GM23338 (cell line): ENCODE measurements around the gene NR1D1. TPM values are rescaled to one million over a fixed set of nuclear protein-coding genes. Genes with fewer than 3 reads are reported as not detected.

ENCODE experiments used
- ATAC-seq: fragments of 200-7000 bp; cut with Tn5 transposase; 3 replicates; pipeline ENCODE4 v1.9.1; 2020
- DNase-seq: peaks from one replicate; pipeline ENCODE4 v3.0.0-alpha.2; 2015; ENCODE audit warnings: low spot score
- H2AFZ ChIP-seq: fragments of 200-600 bp; sonication (generic); 2 replicates; pipeline ENCODE4 v1.8.0; 2016; ENCODE audit warnings: antibody characterized with exemption, mild to moderate bottlenecking, moderate library complexity
- H3F3A ChIP-seq: fragments of 200-600 bp; sonication (generic); replicated peaks from 2 replicates; pipeline ENCODE4 v1.8.0; 2017; ENCODE audit warnings: antibody characterized with exemption, mixed run types, low read depth
- H3K27ac ChIP-seq: fragments of 200-600 bp; sonication (generic); 2 replicates; pipeline ENCODE4 v1.6.1; 2016; ENCODE audit warnings: low read depth
- H3K27me3 ChIP-seq: fragments of 200-600 bp; sonication (generic); 2 replicates; pipeline ENCODE4 v1.8.0; 2016; ENCODE audit warnings: mild to moderate bottlenecking, mixed run types, moderate library complexity; ENCODE audit not compliant: insufficient read depth
- H3K36me3 ChIP-seq: fragments of 200-600 bp; sonication (generic); 2 replicates; pipeline ENCODE4 v1.8.0; 2016; ENCODE audit warnings: mild to moderate bottlenecking; ENCODE audit not compliant: insufficient read depth
- H3K4me1 ChIP-seq: fragments of 200-600 bp; sonication (generic); 2 replicates; pipeline ENCODE4 v1.8.0; 2016; ENCODE audit warnings: mild to moderate bottlenecking, moderate library complexity; ENCODE audit not compliant: insufficient read depth
- H3K4me2 ChIP-seq: fragments of 200-600 bp; sonication (generic); 2 replicates; pipeline ENCODE4 v1.7.1; 2017; ENCODE audit warnings: mixed run types
- H3K4me3 ChIP-seq: fragments of 200-600 bp; sonication (generic); 2 replicates; pipeline ENCODE4 v1.6.1; 2016; ENCODE audit warnings: mixed run types
- H3K79me2 ChIP-seq: fragments of 200-600 bp; sonication (generic); replicated peaks from 2 replicates; pipeline ENCODE4 v1.8.0; 2017; ENCODE audit warnings: mild to moderate bottlenecking; ENCODE audit not compliant: insufficient read depth
- H3K9me2 ChIP-seq: fragments of 200-600 bp; sonication (generic); 2 replicates; pipeline ENCODE4 v1.8.0; 2017; ENCODE audit not compliant: insufficient read depth
- H4K20me1 ChIP-seq: fragments of 200-600 bp; sonication (generic); replicated peaks from 2 replicates; pipeline ENCODE4 v1.8.0; 2017; ENCODE audit warnings: mild to moderate bottlenecking; ENCODE audit not compliant: insufficient read depth
- H3K27ac Mint-ChIP-seq: 2 replicates; pipeline ENCODE4 v1.8.0; 2020; ENCODE audit warnings: inconsistent platforms, mild to moderate bottlenecking, moderate library complexity, mixed read lengths
- H3K27me3 Mint-ChIP-seq: 3 replicates; pipeline ENCODE4 v1.8.0; 2022; ENCODE audit warnings: low read depth, mild to moderate bottlenecking, moderate library complexity, mixed read lengths, inconsistent platforms; ENCODE audit not compliant: insufficient read depth, poor library complexity
- H3K36me3 Mint-ChIP-seq: 3 replicates; pipeline ENCODE4 v1.8.0; 2021; ENCODE audit warnings: low read depth, mild to moderate bottlenecking, inconsistent platforms, moderate library complexity, mixed read lengths
- H3K4me1 Mint-ChIP-seq: 3 replicates; pipeline ENCODE4 v1.8.0; 2020; ENCODE audit warnings: mild to moderate bottlenecking, inconsistent platforms, mixed read lengths
- H3K4me3 Mint-ChIP-seq: 3 replicates; pipeline ENCODE4 v1.8.0; 2021; ENCODE audit warnings: moderate library complexity, mild to moderate bottlenecking, inconsistent platforms, mixed read lengths
- H3K9me3 Mint-ChIP-seq: 3 replicates; pipeline ENCODE4 v1.8.0; 2020; ENCODE audit warnings: moderate library complexity, mild to moderate bottlenecking, inconsistent platforms, mixed read lengths
- CREB1 ChIP-seq: fragments of 250-450 bp; sonication (Bioruptor Pico); IDR thresholded peaks from 2 replicates; pipeline ENCODE4 v1.5.0; 2020; ENCODE audit warnings: low read depth, mild to moderate bottlenecking, moderate library complexity
- EZH2 ChIP-seq: fragments of 200-600 bp; sonication (generic); IDR thresholded peaks from one replicate; pipeline ENCODE4 v1.8.0; 2017; ENCODE audit warnings: antibody characterized with exemption, mild to moderate bottlenecking, low read depth; ENCODE audit not compliant: unreplicated experiment
- EZH2phosphoT487 ChIP-seq: fragments of 200-600 bp; sonication (generic); IDR thresholded peaks from one replicate; pipeline ENCODE4 v1.8.1; 2018; ENCODE audit warnings: antibody characterized with exemption; ENCODE audit not compliant: unreplicated experiment
- JUNB ChIP-seq: IDR thresholded peaks from one replicate; pipeline ENCODE4 v1.6.1; 2016; ENCODE audit warnings: antibody characterized with exemption; ENCODE audit not compliant: unreplicated experiment
- NANOG ChIP-seq: IDR thresholded peaks from 2 replicates; pipeline ENCODE4 v1.6.1; 2016; ENCODE audit warnings: antibody characterized with exemption, borderline replicate concordance
- POLR2AphosphoS5 ChIP-seq: IDR thresholded peaks from 2 replicates; pipeline ENCODE4 v1.6.1; 2016; ENCODE audit warnings: antibody characterized with exemption, low read depth
- polyA plus RNA-seq: library from polyadenylated mRNA; unstranded; fragments of >200 nt; fragmentation: Nextera tagmentation; extraction: Ambion mirVana; gene quantifications from 2 replicates; pipeline ENCODE4 v1.2.1, GENCODE V29; 2016
- total RNA-seq: library from RNA; depleted of rRNA; stranded (reverse); fragments of >200 nt; shearing (Covaris generic); gene quantifications from 2 replicates; pipeline ENCODE4 v1.2.3, GENCODE V29; 2014
- TF ChIP-seq, protein P1 (sequence below): fragments of 250-450 bp; sonication (Bioruptor Pico); IDR thresholded peaks from 2 replicates; pipeline ENCODE4 v1.5.0; 2020; ENCODE audit warnings: mild to moderate bottlenecking, moderate library complexity
- TF ChIP-seq, protein P2 (sequence below): IDR thresholded peaks from 2 replicates; pipeline ENCODE4 v1.6.1; 2016; ENCODE audit warnings: antibody characterized with exemption

Gene NR1D1
- total and polyA plus RNA-seq, 2 experiments from 2014 or later, result 3.3 to 4.2 TPM

- TF ChIP-seq, protein P1, sequence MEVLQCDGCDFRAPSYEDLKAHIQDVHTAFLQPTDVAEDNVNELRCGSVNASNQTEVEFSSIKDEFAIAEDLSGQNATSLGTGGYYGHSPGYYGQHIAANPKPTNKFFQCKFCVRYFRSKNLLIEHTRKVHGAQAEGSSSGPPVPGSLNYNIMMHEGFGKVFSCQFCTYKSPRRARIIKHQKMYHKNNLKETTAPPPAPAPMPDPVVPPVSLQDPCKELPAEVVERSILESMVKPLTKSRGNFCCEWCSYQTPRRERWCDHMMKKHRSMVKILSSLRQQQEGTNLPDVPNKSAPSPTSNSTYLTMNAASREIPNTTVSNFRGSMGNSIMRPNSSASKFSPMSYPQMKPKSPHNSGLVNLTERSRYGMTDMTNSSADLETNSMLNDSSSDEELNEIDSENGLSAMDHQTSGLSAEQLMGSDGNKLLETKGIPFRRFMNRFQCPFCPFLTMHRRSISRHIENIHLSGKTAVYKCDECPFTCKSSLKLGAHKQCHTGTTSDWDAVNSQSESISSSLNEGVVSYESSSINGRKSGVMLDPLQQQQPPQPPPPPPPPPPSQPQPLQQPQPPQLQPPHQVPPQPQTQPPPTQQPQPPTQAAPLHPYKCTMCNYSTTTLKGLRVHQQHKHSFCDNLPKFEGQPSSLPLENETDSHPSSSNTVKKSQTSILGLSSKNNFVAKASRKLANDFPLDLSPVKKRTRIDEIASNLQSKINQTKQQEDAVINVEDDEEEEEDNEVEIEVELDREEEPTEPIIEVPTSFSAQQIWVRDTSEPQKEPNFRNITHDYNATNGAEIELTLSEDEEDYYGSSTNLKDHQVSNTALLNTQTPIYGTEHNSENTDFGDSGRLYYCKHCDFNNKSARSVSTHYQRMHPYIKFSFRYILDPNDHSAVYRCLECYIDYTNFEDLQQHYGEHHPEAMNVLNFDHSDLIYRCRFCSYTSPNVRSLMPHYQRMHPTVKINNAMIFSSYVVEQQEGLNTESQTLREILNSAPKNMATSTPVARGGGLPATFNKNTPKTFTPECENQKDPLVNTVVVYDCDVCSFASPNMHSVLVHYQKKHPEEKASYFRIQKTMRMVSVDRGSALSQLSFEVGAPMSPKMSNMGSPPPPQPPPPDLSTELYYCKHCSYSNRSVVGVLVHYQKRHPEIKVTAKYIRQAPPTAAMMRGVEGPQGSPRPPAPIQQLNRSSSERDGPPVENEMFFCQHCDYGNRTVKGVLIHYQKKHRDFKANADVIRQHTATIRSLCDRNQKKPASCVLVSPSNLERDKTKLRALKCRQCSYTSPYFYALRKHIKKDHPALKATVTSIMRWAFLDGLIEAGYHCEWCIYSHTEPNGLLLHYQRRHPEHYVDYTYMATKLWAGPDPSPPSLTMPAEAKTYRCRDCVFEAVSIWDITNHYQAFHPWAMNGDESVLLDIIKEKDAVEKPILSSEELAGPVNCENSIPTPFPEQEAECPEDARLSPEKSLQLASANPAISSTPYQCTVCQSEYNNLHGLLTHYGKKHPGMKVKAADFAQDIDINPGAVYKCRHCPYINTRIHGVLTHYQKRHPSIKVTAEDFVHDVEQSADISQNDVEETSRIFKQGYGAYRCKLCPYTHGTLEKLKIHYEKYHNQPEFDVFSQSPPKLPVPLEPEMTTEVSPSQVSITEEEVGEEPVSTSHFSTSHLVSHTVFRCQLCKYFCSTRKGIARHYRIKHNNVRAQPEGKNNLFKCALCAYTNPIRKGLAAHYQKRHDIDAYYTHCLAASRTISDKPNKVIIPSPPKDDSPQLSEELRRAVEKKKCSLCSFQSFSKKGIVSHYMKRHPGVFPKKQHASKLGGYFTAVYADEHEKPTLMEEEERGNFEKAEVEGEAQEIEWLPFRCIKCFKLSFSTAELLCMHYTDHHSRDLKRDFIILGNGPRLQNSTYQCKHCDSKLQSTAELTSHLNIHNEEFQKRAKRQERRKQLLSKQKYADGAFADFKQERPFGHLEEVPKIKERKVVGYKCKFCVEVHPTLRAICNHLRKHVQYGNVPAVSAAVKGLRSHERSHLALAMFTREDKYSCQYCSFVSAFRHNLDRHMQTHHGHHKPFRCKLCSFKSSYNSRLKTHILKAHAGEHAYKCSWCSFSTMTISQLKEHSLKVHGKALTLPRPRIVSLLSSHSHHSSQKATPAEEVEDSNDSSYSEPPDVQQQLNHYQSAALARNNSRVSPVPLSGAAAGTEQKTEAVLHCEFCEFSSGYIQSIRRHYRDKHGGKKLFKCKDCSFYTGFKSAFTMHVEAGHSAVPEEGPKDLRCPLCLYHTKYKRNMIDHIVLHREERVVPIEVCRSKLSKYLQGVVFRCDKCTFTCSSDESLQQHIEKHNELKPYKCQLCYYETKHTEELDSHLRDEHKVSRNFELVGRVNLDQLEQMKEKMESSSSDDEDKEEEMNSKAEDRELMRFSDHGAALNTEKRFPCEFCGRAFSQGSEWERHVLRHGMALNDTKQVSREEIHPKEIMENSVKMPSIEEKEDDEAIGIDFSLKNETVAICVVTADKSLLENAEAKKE, result no peak
- TF ChIP-seq NANOG, result no peak
Observed at GRCh38 chr17:40074175-40074512, 26.2 kb downstream of the NR1D1 start (continued).

- H3K27ac ChIP-seq, result no peak overlapping the region
- TF ChIP-seq CREB1 (CRISPR knock-in tag) (no peak), EZH2phosphoT487 (no peak), JUNB (no peak), POLR2AphosphoS5 (no peak), EZH2 (no peak)
- TF ChIP-seq, protein P2, sequence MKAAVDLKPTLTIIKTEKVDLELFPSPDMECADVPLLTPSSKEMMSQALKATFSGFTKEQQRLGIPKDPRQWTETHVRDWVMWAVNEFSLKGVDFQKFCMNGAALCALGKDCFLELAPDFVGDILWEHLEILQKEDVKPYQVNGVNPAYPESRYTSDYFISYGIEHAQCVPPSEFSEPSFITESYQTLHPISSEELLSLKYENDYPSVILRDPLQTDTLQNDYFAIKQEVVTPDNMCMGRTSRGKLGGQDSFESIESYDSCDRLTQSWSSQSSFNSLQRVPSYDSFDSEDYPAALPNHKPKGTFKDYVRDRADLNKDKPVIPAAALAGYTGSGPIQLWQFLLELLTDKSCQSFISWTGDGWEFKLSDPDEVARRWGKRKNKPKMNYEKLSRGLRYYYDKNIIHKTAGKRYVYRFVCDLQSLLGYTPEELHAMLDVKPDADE, result no peak
- TF ChIP-seq, protein P1, result no peak
- no peaks in the 10 kb centered on the region for H3K27me3 ChIP-seq
- Mint-ChIP-seq H3K27ac (no peak overlapping the region; the same call in 1 of the 2 replicates), H3K27me3 (peaks cover 19% of the 10 kb centered on the region), H3K4me1 (peaks cover 71% of the 10 kb centered on the region), H3K36me3 (no peaks in the 10 kb centered on the region; the same call in 2 of the 3 replicates), H3K4me3 (no peak overlapping the region; the same call in 2 of the 3 replicates), H3K9me3 (no peaks in the 10 kb centered on the region)
- no peak for DNase-seq
- H3K79me2 ChIP-seq, result peaks cover 7% of the 10 kb centered on the region; the same call in 1 of the 2 replicates
- no peak overlapping the region for H3K4me3 ChIP-seq
- H3K9me2 ChIP-seq, result no peaks in the 10 kb centered on the region
- H3F3A ChIP-seq, result 0 out of 2 replicates have a peak, but pooled peaks cover 8% of the 10 kb centered on the region
- no peak overlapping the region for H2AFZ ChIP-seq
- H3K36me3 ChIP-seq, result no peaks in the 10 kb centered on the region
- no peaks in the 10 kb centered on the region for H4K20me1 ChIP-seq
- no peak overlapping the region for H3K4me2 ChIP-seq
- ATAC-seq, result no peak
- peaks cover 58% of the 10 kb centered on the region for H3K4me1 ChIP-seq
Observed at GRCh38 chr17:40073454-40074174, 26.8 kb downstream of the NR1D1 start.
